ENCODE data around the gene KRTAP29-1.

GRCh38 chr17:41340494-41340893 lies 37.8 kb upstream of the KRTAP29-1 start:
- TF ChIP-seq CTCF (conservative IDR thresholded peaks at IDR 0.05; ENCODE audit: low read length) = no peak
- no peak for TF ChIP-seq EZH2phosphoT487 (IDR thresholded peaks at IDR 0.05; ENCODE audit: borderline replicate concordance, low read depth, low read length)

Measured in OCI-LY7 (cell line).